ENCODE results near the gene COMMD2. TPM values are rescaled to one million over a fixed set of nuclear protein-coding genes. Genes with fewer than 3 reads are reported as not detected.

The COMMD2 gene
- total RNA-seq, 1 experiment from 2014 or later: 35.5 TPM

DNA sequence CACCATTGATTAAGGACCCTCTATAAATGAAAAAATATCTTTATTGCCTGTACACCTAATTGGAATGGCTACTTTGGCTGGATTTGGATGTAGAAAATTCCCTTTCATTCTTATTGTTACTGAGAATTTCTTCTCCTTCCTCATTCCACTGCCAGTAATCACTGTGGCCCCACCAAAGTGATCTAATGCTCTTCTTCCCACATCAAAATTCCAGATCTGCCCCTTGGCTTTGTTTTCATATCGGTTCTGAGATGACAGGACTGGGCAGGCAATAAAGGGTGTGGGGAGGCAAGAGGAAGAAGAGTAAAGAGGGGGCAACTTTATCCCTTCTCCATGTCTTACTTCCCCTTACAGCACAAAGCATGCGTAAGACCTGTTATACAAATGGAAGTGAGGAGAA, 38.0 kb upstream of the COMMD2 start:
- RAD21 ChIA-PET (ENCODE audit: low non-redundant PET in 1 of 2, low total read pairs in 2 of 2, uncharacterized antibody in 2 of 2, unreplicated experiment in 2 of 2): no interaction called here
- no peak for TF ChIP-seq SRF (IDR thresholded peaks at IDR 0.05; ENCODE audit: low read depth)
- TF ChIP-seq, protein P1, sequence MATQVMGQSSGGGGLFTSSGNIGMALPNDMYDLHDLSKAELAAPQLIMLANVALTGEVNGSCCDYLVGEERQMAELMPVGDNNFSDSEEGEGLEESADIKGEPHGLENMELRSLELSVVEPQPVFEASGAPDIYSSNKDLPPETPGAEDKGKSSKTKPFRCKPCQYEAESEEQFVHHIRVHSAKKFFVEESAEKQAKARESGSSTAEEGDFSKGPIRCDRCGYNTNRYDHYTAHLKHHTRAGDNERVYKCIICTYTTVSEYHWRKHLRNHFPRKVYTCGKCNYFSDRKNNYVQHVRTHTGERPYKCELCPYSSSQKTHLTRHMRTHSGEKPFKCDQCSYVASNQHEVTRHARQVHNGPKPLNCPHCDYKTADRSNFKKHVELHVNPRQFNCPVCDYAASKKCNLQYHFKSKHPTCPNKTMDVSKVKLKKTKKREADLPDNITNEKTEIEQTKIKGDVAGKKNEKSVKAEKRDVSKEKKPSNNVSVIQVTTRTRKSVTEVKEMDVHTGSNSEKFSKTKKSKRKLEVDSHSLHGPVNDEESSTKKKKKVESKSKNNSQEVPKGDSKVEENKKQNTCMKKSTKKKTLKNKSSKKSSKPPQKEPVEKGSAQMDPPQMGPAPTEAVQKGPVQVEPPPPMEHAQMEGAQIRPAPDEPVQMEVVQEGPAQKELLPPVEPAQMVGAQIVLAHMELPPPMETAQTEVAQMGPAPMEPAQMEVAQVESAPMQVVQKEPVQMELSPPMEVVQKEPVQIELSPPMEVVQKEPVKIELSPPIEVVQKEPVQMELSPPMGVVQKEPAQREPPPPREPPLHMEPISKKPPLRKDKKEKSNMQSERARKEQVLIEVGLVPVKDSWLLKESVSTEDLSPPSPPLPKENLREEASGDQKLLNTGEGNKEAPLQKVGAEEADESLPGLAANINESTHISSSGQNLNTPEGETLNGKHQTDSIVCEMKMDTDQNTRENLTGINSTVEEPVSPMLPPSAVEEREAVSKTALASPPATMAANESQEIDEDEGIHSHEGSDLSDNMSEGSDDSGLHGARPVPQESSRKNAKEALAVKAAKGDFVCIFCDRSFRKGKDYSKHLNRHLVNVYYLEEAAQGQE (IDR thresholded peaks at IDR 0.05; ENCODE audit: low read depth): no peak
- TF ChIP-seq JUND (IDR thresholded peaks at IDR 0.05): peak; percentile 71
- TF ChIP-seq EZH2 (IDR thresholded peaks at IDR 0.05): no peak
- TF ChIP-seq TCF7L2 (IDR thresholded peaks at IDR 0.05; ENCODE audit: borderline replicate concordance, extremely low read depth, insufficient read depth, insufficient read length): no peak
- TF ChIP-seq ZFX (IDR thresholded peaks at IDR 0.05): no peak
- no peak for TF ChIP-seq RAD21 (IDR thresholded peaks at IDR 0.05; ENCODE audit: low read depth)
- TF ChIP-seq POLR2A (IDR thresholded peaks at IDR 0.05; ENCODE audit: borderline replicate concordance, extremely low read depth, insufficient read depth, insufficient read length): no peak
- peak; percentile 41; the same call in 1 of the 2 replicates for TF ChIP-seq SIN3A (IDR thresholded peaks at IDR 0.05; ENCODE audit: low read depth)
- TF ChIP-seq ATF3 (IDR thresholded peaks at IDR 0.05): no peak
- TF ChIP-seq, protein P2, sequence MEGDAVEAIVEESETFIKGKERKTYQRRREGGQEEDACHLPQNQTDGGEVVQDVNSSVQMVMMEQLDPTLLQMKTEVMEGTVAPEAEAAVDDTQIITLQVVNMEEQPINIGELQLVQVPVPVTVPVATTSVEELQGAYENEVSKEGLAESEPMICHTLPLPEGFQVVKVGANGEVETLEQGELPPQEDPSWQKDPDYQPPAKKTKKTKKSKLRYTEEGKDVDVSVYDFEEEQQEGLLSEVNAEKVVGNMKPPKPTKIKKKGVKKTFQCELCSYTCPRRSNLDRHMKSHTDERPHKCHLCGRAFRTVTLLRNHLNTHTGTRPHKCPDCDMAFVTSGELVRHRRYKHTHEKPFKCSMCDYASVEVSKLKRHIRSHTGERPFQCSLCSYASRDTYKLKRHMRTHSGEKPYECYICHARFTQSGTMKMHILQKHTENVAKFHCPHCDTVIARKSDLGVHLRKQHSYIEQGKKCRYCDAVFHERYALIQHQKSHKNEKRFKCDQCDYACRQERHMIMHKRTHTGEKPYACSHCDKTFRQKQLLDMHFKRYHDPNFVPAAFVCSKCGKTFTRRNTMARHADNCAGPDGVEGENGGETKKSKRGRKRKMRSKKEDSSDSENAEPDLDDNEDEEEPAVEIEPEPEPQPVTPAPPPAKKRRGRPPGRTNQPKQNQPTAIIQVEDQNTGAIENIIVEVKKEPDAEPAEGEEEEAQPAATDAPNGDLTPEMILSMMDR (IDR thresholded peaks at IDR 0.05 in 2 of 3, conservative IDR thresholded peaks at IDR 0.05 in 1 of 3; ENCODE audit: borderline replicate concordance in 1 of 3, insufficient read depth in 1 of 3, low read depth in 2 of 3, low read length in 2 of 3): no peak
- TF ChIP-seq MAX (IDR thresholded peaks at IDR 0.05): no peak; the same call in 1 of the 2 replicates
- no peak for TF ChIP-seq EZH2phosphoT487 (IDR thresholded peaks at IDR 0.05; ENCODE audit: borderline replicate concordance)
- no peak for TF ChIP-seq ZNF274 (IDR thresholded peaks at IDR 0.05; ENCODE audit: low read depth, low read length)
- TF ChIP-seq ELF1 (IDR thresholded peaks at IDR 0.05; ENCODE audit: borderline replicate concordance, low read depth): peak; percentile 53
- no peak for TF ChIP-seq EGR1 (IDR thresholded peaks at IDR 0.05; ENCODE audit: low read depth)
- TF ChIP-seq CBX3 (IDR thresholded peaks at IDR 0.05; ENCODE audit: low read depth): peak; percentile 78; the same call in 1 of the 2 replicates
- TF ChIP-seq YY1 (IDR thresholded peaks at IDR 0.05; ENCODE audit: extremely low read depth, insufficient replicate concordance, low read depth, low read length): no peak
- TF ChIP-seq FOSL1 (IDR thresholded peaks at IDR 0.05; ENCODE audit: low read depth): peak; percentile 56; the same call in 1 of the 2 replicates
- TF ChIP-seq ZBTB33 (IDR thresholded peaks at IDR 0.05; ENCODE audit: extremely low read depth, insufficient replicate concordance, low read length): no peak
- TF ChIP-seq SP1 (IDR thresholded peaks at IDR 0.05; ENCODE audit: low read depth): peak; percentile 69
- no peak for TF ChIP-seq POLR2AphosphoS5 (IDR thresholded peaks at IDR 0.05; ENCODE audit: low read depth, low read length)

More for the DNA sequence above, 38.0 kb upstream of the COMMD2 start:
- Histone ChIP-seq H4K20me1 (ENCODE audit: insufficient read depth) (no peaks in the 10 kb centered on the region), H3K27ac (ENCODE audit: low read depth, low read length) (no peak overlapping the region), H3K4me2 (ENCODE audit: low read length) (peak overlapping the region; percentile 51), H3K27me3 (ENCODE audit: insufficient read depth, low read length) (no peaks in the 10 kb centered on the region), H3K36me3 (ENCODE audit: control insufficient read depth in 1 of 2, insufficient read depth in 2 of 2, low read length in 2 of 2) (no peaks in the 10 kb centered on the region), H3K9me2 (ENCODE audit: insufficient read depth) (no peaks in the 10 kb centered on the region), H2AFZ (ENCODE audit: low read depth, low read length, poor library complexity, severe bottlenecking) (peak overlapping the region; percentile 49), H3K9ac (ENCODE audit: low read length) (no peak overlapping the region), H3K4me1 (ENCODE audit: control insufficient read depth in 1 of 2, insufficient read depth in 2 of 2, low read length in 2 of 2) (peaks cover 7 to 15% of the 10 kb centered on the region in 2 experiments; a peak in 3 of 4 replicates), H3K79me2 (ENCODE audit: insufficient read depth, low read length) (no peaks in the 10 kb centered on the region), H3K4me3 (replicated peaks in 1 of 2; ENCODE audit: low read depth in 1 of 2, low read length in 2 of 2) (no peak overlapping the region), H3K9me3 (ENCODE audit: control insufficient read depth in 1 of 2, insufficient read depth in 1 of 2, low read depth in 1 of 2, low read length in 2 of 2) (no peaks in the 10 kb centered on the region)
- intact Hi-C loops (cut with micrococcal nuclease): no loop called here
- ChIA-PET CTCF (no interaction called here), POLR2A (no interaction called here)
- BruUV-seq (replicated peaks): no TSS peak
- ATAC-seq (peak; percentile 60; the same call in 1 of the 2 replicates), DNase-seq (ENCODE audit: low read depth, low spot score) (no peak)

Data from HCT116 (cell line).